GM06990 (cell line): ENCODE measurements around the gene ZBTB20.

Experiments
- DNase-seq: peaks from one replicate; pipeline ENCODE4 v3.0.0-alpha.2; 2011; ENCODE audit not compliant: insufficient read length; ENCODE audit errors: extremely low read depth
- H3K27me3 ChIP-seq: replicated peaks from 2 replicates; pipeline ENCODE4 v1.6.0; 2011; ENCODE audit warnings: low read length; ENCODE audit not compliant: control insufficient read depth, insufficient read depth
- H3K36me3 ChIP-seq: 2 replicates; pipeline ENCODE4 v1.5.1; 2011; ENCODE audit warnings: low read length; ENCODE audit not compliant: control insufficient read depth, insufficient read depth
- H3K4me3 ChIP-seq: replicated peaks from 2 replicates; pipeline ENCODE4 v1.5.1; 2011; ENCODE audit warnings: low read depth, mild to moderate bottlenecking, control low read depth, low read length
- CTCF ChIP-seq: IDR thresholded peaks from 2 replicates; pipeline ENCODE4 v1.5.1; 2011; ENCODE audit warnings: low read length, control low read depth, mild to moderate bottlenecking, inconsistent platforms; ENCODE audit not compliant: insufficient read depth, poor library complexity, severe bottlenecking

The ZBTB20 gene

GRCh38 chr3:115068799-115069198 lies 78.3 kb downstream of the ZBTB20 start:
- DNase-seq = no peak
- TF ChIP-seq CTCF = no peak
- Histone ChIP-seq H3K4me3 (no peak overlapping the region), H3K36me3 (no peaks in the 10 kb centered on the region), H3K27me3 (no peaks in the 10 kb centered on the region)

- DNase-seq = no peak
- no peak for TF ChIP-seq CTCF
- H3K27me3 ChIP-seq = no peaks in the 10 kb centered on the region
- no peak overlapping the region for H3K4me3 ChIP-seq
- H3K36me3 ChIP-seq = no peaks in the 10 kb centered on the region
Measured at GRCh38 chr3:115062412-115062956, 84.6 kb downstream of the ZBTB20 start.

GRCh38 chr3:115062009-115062408 lies 85.1 kb downstream of the ZBTB20 start:
- Histone ChIP-seq H3K4me3 (no peak overlapping the region), H3K36me3 (no peaks in the 10 kb centered on the region), H3K27me3 (no peaks in the 10 kb centered on the region)
- no peak for TF ChIP-seq CTCF
- no peak for DNase-seq

GRCh38 chr3:115052906-115053305 lies 94.2 kb downstream of the ZBTB20 start:
- no peak overlapping the region for H3K4me3 ChIP-seq
- H3K27me3 ChIP-seq = no peaks in the 10 kb centered on the region
- no peak for DNase-seq
- TF ChIP-seq CTCF = no peak
- H3K36me3 ChIP-seq = no peaks in the 10 kb centered on the region

GRCh38 chr3:115042351-115042750 lies 104.7 kb downstream of the ZBTB20 start:
- no peak overlapping the region for H3K4me3 ChIP-seq
- H3K36me3 ChIP-seq = no peaks in the 10 kb centered on the region
- no peak for TF ChIP-seq CTCF
- no peaks in the 10 kb centered on the region for H3K27me3 ChIP-seq
- DNase-seq = no peak
